Tibial artery (tissue), 4 donors: ENCODE results near the gene HPS1.

Source experiments
- DNase-seq, 2 donors: peaks; one replicate each; pipeline ENCODE4 v3.0.0-alpha.2; 2019
- H3K27ac ChIP-seq, 2 donors: fragments of 200-600 bp; sonication (generic) in 1 of 2; 1 replicate in 1 of 2; 2 replicates in 1 of 2; pipeline ENCODE4 v1.5.1; 2018 to 2019; ENCODE audit warnings: mild to moderate bottlenecking in 1 of 2
- H3K27me3 ChIP-seq, 2 donors: fragments of 200-600 bp; sonication (generic) in 1 of 2; one replicate each; pipeline versions ENCODE4 v1.5.1 to v1.6.0; 2016 to 2019
- H3K36me3 ChIP-seq, 3 donors: fragments of 200-600 bp; sonication (generic) in 2 of 3; one replicate each; pipeline ENCODE4 v1.5.1; 2016 to 2019; ENCODE audit warnings: mild to moderate bottlenecking in 2 of 3
- H3K4me1 ChIP-seq, 4 donors: fragments of 200-600 bp; sonication (generic) in 2 of 4; 1 replicate in 3 of 4; 2 replicates in 1 of 4; pipeline ENCODE4 v1.5.1; 2016 to 2019
- H3K4me3 ChIP-seq, 2 donors: fragments of 200-600 bp; sonication (generic) in 1 of 2; 1 replicate in 1 of 2; 2 replicates in 1 of 2; pipeline ENCODE4 v1.5.1; 2018 to 2019; ENCODE audit warnings: mild to moderate bottlenecking in 2 of 2
- H3K9me3 ChIP-seq, 3 donors: fragments of 200-600 bp; sonication (generic) in 1 of 3; one replicate each; pipeline ENCODE4 v1.5.1; 2016 to 2019
- intact Hi-C: fragments of 100-400 bp; cut with DNase I; formaldehyde crosslinking; loops from one replicate; pipeline ENCODE4 v1.15.0; 2023; ENCODE audit warnings: low total_unique reads
- TF ChIP-seq, protein P1 (sequence below), 2 experiments: fragments of 200-600 bp in 1 of 2; fragments of 450-650 bp in 1 of 2; IDR thresholded peaks; one replicate each; pipeline ENCODE4 v1.5.1; 2017 to 2019; ENCODE audit warnings: antibody characterized with exemption in 2 of 2, mild to moderate bottlenecking in 1 of 2, moderate library complexity in 1 of 2

The HPS1 gene

DNA sequence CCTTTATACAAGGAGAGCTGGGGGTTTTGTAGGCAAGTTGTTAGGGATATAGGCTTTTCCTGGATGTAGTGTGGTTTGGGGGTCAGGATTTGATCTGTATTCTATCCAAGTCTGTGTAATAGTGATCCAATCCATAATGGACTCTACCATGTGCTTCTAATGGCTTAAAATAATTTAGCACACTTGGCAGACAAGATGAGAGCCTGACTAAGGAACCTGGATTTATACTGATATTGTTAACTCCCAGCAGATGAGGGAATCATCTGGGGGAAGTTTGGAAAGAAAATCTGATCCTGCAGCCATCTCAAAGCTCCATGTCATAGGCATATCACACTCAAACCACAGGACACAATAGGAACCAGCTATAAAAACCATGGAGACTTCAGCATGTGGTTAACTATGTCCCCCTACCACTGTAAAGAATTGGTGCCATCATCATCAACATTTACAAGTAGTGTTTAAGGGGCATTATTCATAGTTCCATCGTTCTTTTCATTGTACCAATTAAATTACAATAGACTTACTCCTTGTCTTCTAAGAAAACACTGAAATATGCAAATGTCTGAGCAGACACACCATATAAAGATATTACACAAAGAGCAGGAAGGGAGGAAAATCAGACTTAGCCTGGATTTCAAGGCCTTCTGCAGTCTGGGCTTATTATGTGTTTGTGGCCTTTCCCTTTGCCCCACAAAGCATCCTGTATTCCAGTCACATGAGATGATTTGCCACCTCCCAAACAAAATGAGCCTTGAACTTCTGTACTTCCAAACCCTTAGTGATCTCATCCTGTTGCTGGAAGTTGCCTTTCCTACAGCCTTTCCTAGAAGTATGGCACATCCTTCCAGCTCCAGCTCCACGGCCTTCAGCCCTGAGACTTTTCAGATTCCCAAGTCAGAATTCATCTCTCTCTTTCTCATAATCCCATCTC, 22.5 kb upstream of the HPS1 start:
- no peak overlapping the region for H3K4me3 ChIP-seq
- no peaks in the 10 kb centered on the region for H3K36me3 ChIP-seq
- H3K4me1 ChIP-seq: peaks cover 0 to 7% (median 2%) of the 10 kb centered on the region in 4 donors
- TF ChIP-seq, protein P1, sequence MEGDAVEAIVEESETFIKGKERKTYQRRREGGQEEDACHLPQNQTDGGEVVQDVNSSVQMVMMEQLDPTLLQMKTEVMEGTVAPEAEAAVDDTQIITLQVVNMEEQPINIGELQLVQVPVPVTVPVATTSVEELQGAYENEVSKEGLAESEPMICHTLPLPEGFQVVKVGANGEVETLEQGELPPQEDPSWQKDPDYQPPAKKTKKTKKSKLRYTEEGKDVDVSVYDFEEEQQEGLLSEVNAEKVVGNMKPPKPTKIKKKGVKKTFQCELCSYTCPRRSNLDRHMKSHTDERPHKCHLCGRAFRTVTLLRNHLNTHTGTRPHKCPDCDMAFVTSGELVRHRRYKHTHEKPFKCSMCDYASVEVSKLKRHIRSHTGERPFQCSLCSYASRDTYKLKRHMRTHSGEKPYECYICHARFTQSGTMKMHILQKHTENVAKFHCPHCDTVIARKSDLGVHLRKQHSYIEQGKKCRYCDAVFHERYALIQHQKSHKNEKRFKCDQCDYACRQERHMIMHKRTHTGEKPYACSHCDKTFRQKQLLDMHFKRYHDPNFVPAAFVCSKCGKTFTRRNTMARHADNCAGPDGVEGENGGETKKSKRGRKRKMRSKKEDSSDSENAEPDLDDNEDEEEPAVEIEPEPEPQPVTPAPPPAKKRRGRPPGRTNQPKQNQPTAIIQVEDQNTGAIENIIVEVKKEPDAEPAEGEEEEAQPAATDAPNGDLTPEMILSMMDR (IDR thresholded peaks at IDR 0.05): no peak
- intact Hi-C loops: loop anchor here (5.0 to 10.0 kb wide), 2 partner anchors 196 to 778 kb away; no protein-coding TSS in a partner anchor
- no peak overlapping the region for H3K27ac ChIP-seq
- no peaks in the 10 kb centered on the region for H3K27me3 ChIP-seq
- DNase-seq: no peak
- H3K9me3 ChIP-seq: no peaks in the 10 kb centered on the region

DNA sequence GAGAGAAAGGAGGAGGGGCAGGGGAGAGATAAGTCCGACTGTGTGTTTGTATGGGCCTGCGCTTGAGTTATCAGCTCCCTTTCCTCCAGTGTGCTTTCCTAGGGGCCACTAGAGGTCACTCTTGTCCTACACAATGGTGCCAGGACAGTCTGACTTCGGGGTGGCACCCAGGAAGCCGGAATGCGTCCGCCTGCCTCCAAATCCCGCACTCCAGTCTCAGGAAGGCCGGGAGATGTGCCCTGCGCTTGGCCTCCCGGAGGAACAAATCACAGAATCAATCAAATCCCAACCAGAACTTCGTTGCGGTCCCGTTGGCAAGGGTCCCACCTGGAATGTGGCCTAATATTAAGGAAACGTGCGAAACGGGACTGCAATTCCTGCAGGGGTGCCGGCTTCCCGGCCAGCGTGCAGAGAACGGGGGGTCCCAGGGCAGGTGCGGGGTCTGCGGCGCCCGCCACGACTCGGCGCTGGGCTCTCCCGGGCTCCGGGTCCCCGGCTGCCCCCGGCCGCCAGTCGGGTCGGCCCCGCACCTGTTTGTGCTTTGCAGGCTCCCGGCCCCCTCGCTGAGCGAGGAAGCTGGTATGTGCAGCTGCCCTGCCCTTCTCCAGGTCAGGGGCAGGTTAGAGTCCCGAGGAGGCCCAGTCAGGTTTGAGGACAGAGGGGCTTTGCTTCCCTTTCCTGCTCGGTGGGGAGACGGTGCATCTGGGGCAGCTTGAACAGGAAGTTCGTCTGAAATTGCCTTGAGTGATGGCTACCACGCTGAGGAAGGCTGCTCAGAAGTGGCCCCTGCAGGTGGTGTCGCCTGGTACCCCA, 21.0 kb upstream of the HPS1 start:
- peak; percentile 69 to 82 for DNase-seq
- H3K27me3 ChIP-seq: no peaks in the 10 kb centered on the region
- peak overlapping the region; percentile 49 to 62 for H3K4me3 ChIP-seq
- H3K9me3 ChIP-seq: no peaks in the 10 kb centered on the region
- intact Hi-C loops: loop anchor here (5.0 to 10.0 kb wide), 2 partner anchors 197 to 780 kb away; no protein-coding TSS in a partner anchor
- H3K27ac ChIP-seq: peak overlapping the region in 1 of 2 donors; percentile 1
- TF ChIP-seq, protein P1 (IDR thresholded peaks at IDR 0.05): peak; percentile 81 to 88
- peaks cover 0 to 7% (median 2%) of the 10 kb centered on the region in 4 donors for H3K4me1 ChIP-seq
- H3K36me3 ChIP-seq: no peaks in the 10 kb centered on the region

DNA sequence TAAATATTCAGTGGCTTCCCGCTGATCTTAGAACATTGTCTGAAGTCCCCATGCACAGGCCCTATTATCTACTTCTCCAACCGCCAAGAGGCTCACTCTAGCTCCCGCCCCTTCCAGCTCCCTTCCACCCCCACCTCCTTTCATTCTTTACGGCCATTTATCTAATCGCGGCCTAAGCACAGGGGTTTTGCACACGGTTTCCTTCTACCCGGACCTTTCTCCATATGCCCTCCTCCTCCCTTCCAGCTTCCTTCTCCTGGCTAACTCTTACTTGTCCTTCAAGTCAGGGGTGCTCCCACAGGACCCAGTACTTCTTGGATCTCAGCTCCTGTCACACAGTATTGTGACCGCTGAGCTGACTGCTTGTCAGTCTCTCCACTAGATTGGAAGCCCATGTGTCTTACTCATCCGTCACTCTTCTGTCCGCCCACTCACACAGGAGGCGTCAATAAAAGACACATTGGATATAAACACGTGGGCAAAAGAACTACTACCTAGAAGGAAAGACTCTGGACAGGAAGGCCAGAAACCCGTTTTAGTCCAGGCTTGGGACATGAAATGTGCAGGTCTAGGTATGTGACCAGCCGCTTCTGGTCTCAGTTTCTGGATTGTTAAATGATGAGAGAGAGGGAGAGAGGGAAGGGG, 20.2 kb upstream of the HPS1 start:
- intact Hi-C loops: loop anchor here (5.0 to 10.0 kb wide), 2 partner anchors 198 to 780 kb away; no protein-coding TSS in a partner anchor
- H3K4me1 ChIP-seq: peaks cover 0 to 7% (median 2%) of the 10 kb centered on the region in 4 donors
- H3K27me3 ChIP-seq: no peaks in the 10 kb centered on the region
- no peaks in the 10 kb centered on the region for H3K9me3 ChIP-seq
- TF ChIP-seq, protein P1 (IDR thresholded peaks at IDR 0.05): no peak
- peak overlapping the region in 1 of 2 donors; percentile 62 for H3K4me3 ChIP-seq
- no peaks in the 10 kb centered on the region for H3K36me3 ChIP-seq
- DNase-seq: no peak
- H3K27ac ChIP-seq: no peak overlapping the region

DNA sequence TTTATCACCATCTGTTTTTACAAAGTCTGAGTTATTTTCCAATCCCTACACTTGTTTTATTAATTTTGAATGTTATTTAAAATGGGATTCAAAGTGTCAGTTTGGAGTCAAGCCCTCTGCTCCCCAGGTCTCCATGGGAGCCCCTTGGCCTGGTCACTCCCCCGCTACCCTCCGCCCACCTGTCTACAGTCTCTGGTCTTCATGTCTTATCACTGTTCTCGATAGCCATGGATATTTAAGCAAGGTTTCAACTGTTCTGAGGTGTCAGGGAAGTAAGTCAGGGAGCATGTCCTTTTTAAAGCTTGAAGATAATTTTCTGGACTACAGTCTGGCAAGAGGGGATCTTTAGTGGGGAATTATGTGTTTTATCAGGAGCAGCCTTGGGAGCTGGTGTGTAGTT, 19.1 kb upstream of the HPS1 start:
- H3K9me3 ChIP-seq: no peaks in the 10 kb centered on the region
- no peak overlapping the region for H3K27ac ChIP-seq
- intact Hi-C loops: loop anchor here (5.0 to 10.0 kb wide), 2 partner anchors 199 to 781 kb away; no protein-coding TSS in a partner anchor
- TF ChIP-seq, protein P1 (IDR thresholded peaks at IDR 0.05): no peak
- H3K27me3 ChIP-seq: no peaks in the 10 kb centered on the region
- no peaks in the 10 kb centered on the region for H3K36me3 ChIP-seq
- no peak for DNase-seq
- no peak overlapping the region for H3K4me3 ChIP-seq
- peaks cover 0 to 10% (median 6%) of the 10 kb centered on the region in 4 donors for H3K4me1 ChIP-seq
